ENCODE measurements around the gene NIBAN1. TPM values are rescaled to one million over a fixed set of nuclear protein-coding genes. Genes with fewer than 3 reads are reported as not detected.
A peak's percentile ranks its signal among the peaks of the same experiment; 100 is the strongest.

Gene NIBAN1
- total RNA-seq, 1 experiment from 2014 or later = 5.9 TPM

GRCh38 chr1:184928394-184928793 lies 45.9 kb downstream of the NIBAN1 start:
- Histone ChIP-seq H4K5ac (ENCODE audit: insufficient read length, low read depth, low read length) (no peak overlapping the region), H3T11ph (ENCODE audit: low read length) (no peak overlapping the region), H3K9ac (ENCODE audit: extremely low read depth, insufficient read length, low read length) (no peak overlapping the region), H3K79me2 (ENCODE audit: insufficient read depth, low read length) (no peaks in the 10 kb centered on the region), H2BK15ac (ENCODE audit: low read depth, low read length) (no peak overlapping the region), H3K4ac (ENCODE audit: low read depth, low read length) (no peak overlapping the region), H2AFZ (ENCODE audit: low read length) (no peak overlapping the region), H3K14ac (ENCODE audit: insufficient read depth, low read length) (no peak overlapping the region), H2BK5ac (ENCODE audit: insufficient read length, low read length) (no peak overlapping the region), H3K56ac (ENCODE audit: insufficient read length, low read depth, low read length) (no peak overlapping the region), H2BK120ac (ENCODE audit: low read depth, low read length, poor library complexity, severe bottlenecking) (no peak overlapping the region), H4K8ac (replicated peaks; ENCODE audit: insufficient read length, low read depth, low read length) (no peak overlapping the region), H2BK20ac (ENCODE audit: low read depth, low read length, poor library complexity, severe bottlenecking) (no peak overlapping the region), H3K27me3 (ENCODE audit: insufficient read depth, low read length) (no peaks in the 10 kb centered on the region), H3K9me3 (ENCODE audit: control insufficient read depth, low read depth, low read length) (no peaks in the 10 kb centered on the region), H3K18ac (ENCODE audit: insufficient read length, low read depth, low read length) (no peak overlapping the region), H2BK12ac (ENCODE audit: insufficient read length, low read depth, low read length) (no peak overlapping the region), H4K91ac (ENCODE audit: insufficient read length, low read depth, low read length) (no peak overlapping the region), H3K4me2 (ENCODE audit: insufficient read depth, insufficient read length, low read length) (no peak overlapping the region), H4K20me1 (ENCODE audit: control insufficient read depth, insufficient read depth, insufficient read length) (no peaks in the 10 kb centered on the region), H3K23me2 (ENCODE audit: insufficient read length, low read depth, low read length, poor library complexity, severe bottlenecking) (no peaks in the 10 kb centered on the region), H3K4me1 (ENCODE audit: insufficient read depth, low read length) (no peaks in the 10 kb centered on the region), H3K27ac (ENCODE audit: insufficient read length, low read depth, low read length) (no peak overlapping the region), H3K23ac (ENCODE audit: insufficient read length, low read depth, low read length) (no peak overlapping the region), H3K79me1 (ENCODE audit: insufficient read depth, low read depth, low read length, poor library complexity, severe bottlenecking) (no peaks in the 10 kb centered on the region), H2AK5ac (ENCODE audit: insufficient read length, low read length) (no peak overlapping the region)
- Mint-ChIP-seq H3K9me3 (0 out of 5 replicates have a peak, but pooled peaks cover 0 to 4% of the 10 kb centered on the region in 2 experiments), H3K4me1 (peaks cover 0 to 2% of the 10 kb centered on the region in 2 experiments; a peak in 1 of 4 replicates), H3K27me3 (ENCODE audit: low read depth) (no peaks in the 10 kb centered on the region), H3K27ac (peak overlapping the region in 1 of 3 experiments; percentile 73; a peak in 2 of 7 replicates), H3K4me3 (no peak overlapping the region), H3K36me3 (ENCODE audit: insufficient read depth in 1 of 3, low read depth in 3 of 3) (peaks cover 0 to 9% (median 1%) of the 10 kb centered on the region in 3 experiments; a peak in 3 of 7 replicates)
- WGBS (ENCODE audit: extremely low coverage, insufficient read length, low lambda C conversion rate) = no CpG with 5 or more reads among the region's 2 CpGs
- no peak for TF ChIP-seq CTCF (conservative IDR thresholded peaks at IDR 0.05)
- no peak for DNase-seq

Other genes with a start within 250 kb of the NIBAN1 start
- 13.2 and 14.0 TPM in 2 replicates for gene EDEM3, start 219.7 kb downstream of the NIBAN1 start, total RNA-seq (2021)
- gene RNF2, start 71.0 kb upstream of the NIBAN1 start, total RNA-seq (2021) = 75.3 and 77.0 TPM in 2 replicates
- gene TRMT1L, start 182.4 kb upstream of the NIBAN1 start, total RNA-seq (2021) = 16.6 and 17.9 TPM in 2 replicates
- 5.2 and 5.8 TPM in 2 replicates for gene SWT1, start 182.7 kb upstream of the NIBAN1 start, total RNA-seq (2021)

Data from H9 (cell line).